GM19452 (cell line): Measurements from ENCODE around the gene ASL.
A peak's percentile ranks its signal among the peaks of the same experiment; 100 is the strongest.
"Not testable (repeated sequence)": the region's sequence is repeated elsewhere in the genome, so short reads cannot be mapped to it uniquely, and the experiment has no call there.

Experiments used
- ATAC-seq: cut with Tn5 transposase; IDR thresholded peaks from one replicate; pipeline ENCODE4 v1.9.1; 2021; ENCODE audit not compliant: unreplicated experiment

The ASL gene

GRCh38 chr7:66075590-66076461 is at the start of gene ASL:
ASL (plus strand) TSS chr7:66075819; CDS start chr7:66076082, 263 bp downstream.
- ATAC-seq, result peak; percentile 99

GRCh38 chr7:66028342-66028741 is 47.3 kb upstream of the ASL start:
- not testable (repeated sequence) for ATAC-seq

GRCh38 chr7:66033471-66034385 is 41.9 kb upstream of the ASL start:
- ATAC-seq, result no peak

DNA sequence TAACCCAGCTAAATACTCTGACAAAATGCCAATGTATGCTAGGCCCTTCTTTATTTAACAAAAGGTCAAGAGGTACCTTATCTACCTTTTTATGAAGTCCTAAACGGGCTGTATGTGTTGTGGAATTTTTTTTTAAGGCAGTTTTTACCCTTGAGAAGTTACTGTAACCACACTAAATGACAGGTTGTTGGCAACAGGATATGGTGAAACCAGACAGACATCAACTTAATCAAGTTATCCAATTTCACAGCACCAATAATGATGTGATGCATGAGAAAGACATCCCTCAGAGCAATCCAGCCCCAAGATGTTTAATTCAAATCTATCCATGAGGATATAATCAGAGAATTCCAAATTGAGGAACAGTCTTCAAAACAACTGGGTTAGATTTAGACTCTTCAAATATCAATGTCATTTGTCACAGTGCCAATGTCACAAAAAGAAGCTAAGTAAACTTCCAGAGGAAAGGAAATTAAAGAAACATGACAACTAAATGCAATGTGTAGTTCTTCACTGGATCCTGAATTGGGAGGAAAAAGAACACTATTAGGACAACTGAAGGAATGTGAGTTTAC is 41.1 kb upstream of the ASL start:
- not testable (repeated sequence) for ATAC-seq

- no peak for ATAC-seq
Measured at GRCh38 chr7:66036382-66036781, 39.2 kb upstream of the ASL start.

- no peak for ATAC-seq
Measured at GRCh38 chr7:66036788-66037187, 38.8 kb upstream of the ASL start.

DNA sequence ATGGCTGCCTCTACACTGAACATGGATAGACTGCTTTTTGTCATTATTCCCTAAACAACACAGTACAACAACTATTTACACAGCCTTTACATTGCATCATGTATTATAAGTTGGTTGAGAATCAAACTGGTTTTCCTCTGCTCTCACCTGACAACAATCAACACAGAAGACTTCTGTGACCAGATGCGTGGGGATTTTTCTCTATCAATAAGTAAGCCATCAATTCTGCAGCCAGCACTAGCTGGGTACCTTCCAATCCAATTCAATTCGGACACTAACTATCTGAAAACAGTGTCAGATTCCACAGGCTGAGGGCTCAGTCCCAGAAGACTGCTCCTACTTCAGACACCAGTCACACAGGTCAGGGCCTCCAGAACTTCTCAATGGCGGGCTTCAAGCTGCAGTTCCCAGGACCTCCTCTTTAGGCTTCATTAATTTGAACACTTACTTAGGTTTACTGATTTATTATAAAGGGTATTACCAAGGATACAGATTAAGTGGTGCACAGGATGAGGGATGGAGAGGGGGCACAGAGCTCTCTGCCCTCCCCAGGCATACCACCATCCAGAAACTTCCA is 36.4 kb upstream of the ASL start:
- ATAC-seq, result no peak

DNA sequence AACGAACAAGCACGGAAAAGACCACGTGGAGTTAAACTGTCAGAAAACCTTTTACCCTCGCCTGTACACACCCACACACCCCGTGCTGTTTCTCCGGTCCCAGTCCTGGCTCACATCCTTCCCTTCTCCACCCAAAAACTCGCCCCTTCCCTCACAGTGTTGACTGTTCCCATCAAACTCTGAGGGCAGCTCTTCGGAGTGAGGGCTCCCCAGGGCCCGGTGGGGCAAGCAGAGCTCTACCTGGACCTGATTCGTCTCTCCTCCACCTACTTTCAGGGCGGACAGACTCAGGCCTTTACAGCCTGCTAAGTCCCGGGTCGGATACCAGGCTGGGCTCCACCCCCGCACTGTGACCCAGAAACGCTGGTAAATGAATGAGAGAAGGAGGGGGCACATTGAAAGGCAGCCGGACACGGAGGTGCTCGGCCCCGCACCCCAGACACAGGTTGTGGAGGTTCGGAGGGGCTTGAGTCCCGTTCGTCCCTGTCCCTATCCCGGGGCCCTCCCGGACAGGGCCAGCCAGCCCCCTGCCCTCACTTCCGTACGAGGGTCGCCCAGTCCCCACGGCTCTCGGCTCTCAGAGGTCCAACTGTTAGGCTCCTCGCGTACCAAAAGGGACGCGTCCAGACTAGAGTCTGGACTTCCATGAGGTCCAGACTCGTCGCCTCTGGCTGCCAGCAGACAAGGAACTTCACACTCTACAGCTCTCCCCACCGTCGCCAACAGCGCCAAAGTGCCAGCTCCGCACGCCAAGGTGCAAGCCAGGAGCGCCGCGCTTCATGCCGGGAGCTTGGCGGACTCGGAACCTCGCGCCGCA is 31.7 kb upstream of the ASL start:
- no peak for ATAC-seq

- not testable (repeated sequence) for ATAC-seq
Measured at GRCh38 chr7:66044498-66044854, 31.1 kb upstream of the ASL start.

GRCh38 chr7:66047426-66047825 is 28.2 kb upstream of the ASL start:
- no peak for ATAC-seq

GRCh38 chr7:66049886-66050285 is 25.7 kb upstream of the ASL start:
- not testable (repeated sequence) for ATAC-seq

GRCh38 chr7:66050337-66050957 is 25.2 kb upstream of the ASL start:
- ATAC-seq, result no peak

DNA sequence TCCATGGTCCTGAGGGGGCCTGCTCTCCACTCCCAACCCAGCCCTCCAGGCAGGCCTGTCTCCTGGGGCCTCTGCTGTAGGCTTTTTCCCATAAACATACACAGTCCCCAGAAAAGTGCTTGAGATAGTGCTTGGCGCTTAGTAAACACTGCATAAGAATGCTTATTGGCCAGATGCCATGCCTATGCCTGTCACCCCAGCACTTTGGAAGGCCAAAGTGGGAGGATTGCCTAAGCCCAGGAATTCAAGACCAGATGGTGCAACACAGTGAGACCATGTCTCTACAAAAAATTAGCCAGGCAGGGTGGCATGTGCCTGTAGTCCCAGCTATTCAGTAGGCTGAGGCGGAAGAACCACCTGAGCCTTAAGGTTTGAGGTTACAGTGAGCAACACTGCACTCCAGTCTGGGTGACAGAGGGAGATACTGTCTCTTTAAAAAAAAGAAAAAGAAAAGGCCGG is 24.6 kb upstream of the ASL start:
- ATAC-seq, result no peak

DNA sequence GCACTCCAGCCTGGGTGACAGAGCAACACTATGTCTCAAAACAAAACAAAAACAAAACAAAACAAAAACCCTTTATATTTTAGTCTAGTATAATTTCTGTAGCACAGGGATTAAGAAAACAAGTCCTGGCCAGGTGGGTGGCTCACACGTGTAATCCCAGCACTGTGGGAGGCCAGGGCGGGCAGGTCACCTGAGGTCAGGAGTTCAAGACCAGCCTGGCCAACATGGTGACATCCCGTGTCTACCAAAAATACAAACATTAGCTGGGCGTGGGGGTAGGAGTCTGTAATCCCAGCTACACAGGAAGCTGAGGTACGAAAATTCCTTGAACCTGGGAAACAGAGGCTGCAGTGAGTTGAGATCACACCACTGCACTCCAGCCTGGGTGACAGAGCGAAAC is 23.2 kb upstream of the ASL start:
- no peak for ATAC-seq

DNA sequence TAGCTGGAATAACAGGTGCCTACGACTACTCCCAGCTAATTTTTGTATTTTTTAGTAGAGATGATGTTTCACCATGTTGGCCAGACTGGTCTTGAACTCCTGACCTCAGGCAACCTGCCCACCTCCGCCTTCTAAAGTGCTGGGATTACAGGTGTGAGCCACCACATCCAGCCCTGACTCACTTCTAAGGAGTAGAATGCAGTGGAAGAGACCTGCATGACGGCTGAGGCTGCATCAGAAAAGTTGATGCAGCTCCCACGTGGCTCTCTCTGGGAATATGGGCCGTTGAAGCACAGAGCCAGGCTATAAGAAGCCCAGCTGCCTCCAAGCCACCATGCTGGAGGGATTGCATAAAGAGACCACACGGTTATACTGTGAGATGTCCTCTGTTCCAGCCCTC is 21.6 kb upstream of the ASL start:
- ATAC-seq, result no peak

- ATAC-seq, result peak; percentile 85
Measured at GRCh38 chr7:66055321-66055956, 20.2 kb upstream of the ASL start.

GRCh38 chr7:66060796-66061195 is 14.8 kb upstream of the ASL start:
- no peak for ATAC-seq

- ATAC-seq, result no peak
Measured at GRCh38 chr7:66069732-66070131, 5.9 kb upstream of the ASL start.

- no peak for ATAC-seq
Measured at GRCh38 chr7:66070222-66070621, 5.4 kb upstream of the ASL start.
